Measurements from ENCODE around the gene APH1A. TPM values are rescaled to one million over a fixed set of nuclear protein-coding genes. Genes with fewer than 3 reads are reported as not detected.

APH1A gene
- total RNA-seq, 1 donor from 2014 or later, result 135 TPM

- DNase-seq (ENCODE audit: low read depth), result no peak
- no peak overlapping the region for H3K4me3 ChIP-seq (ENCODE audit: low read depth, low read length)
- TF ChIP-seq, protein P1, sequence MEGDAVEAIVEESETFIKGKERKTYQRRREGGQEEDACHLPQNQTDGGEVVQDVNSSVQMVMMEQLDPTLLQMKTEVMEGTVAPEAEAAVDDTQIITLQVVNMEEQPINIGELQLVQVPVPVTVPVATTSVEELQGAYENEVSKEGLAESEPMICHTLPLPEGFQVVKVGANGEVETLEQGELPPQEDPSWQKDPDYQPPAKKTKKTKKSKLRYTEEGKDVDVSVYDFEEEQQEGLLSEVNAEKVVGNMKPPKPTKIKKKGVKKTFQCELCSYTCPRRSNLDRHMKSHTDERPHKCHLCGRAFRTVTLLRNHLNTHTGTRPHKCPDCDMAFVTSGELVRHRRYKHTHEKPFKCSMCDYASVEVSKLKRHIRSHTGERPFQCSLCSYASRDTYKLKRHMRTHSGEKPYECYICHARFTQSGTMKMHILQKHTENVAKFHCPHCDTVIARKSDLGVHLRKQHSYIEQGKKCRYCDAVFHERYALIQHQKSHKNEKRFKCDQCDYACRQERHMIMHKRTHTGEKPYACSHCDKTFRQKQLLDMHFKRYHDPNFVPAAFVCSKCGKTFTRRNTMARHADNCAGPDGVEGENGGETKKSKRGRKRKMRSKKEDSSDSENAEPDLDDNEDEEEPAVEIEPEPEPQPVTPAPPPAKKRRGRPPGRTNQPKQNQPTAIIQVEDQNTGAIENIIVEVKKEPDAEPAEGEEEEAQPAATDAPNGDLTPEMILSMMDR (conservative IDR thresholded peaks at IDR 0.05; ENCODE audit: low read depth, low read length), result no peak
Observed at GRCh38 chr1:150295476-150295875, 26.7 kb upstream of the APH1A start.

DNA sequence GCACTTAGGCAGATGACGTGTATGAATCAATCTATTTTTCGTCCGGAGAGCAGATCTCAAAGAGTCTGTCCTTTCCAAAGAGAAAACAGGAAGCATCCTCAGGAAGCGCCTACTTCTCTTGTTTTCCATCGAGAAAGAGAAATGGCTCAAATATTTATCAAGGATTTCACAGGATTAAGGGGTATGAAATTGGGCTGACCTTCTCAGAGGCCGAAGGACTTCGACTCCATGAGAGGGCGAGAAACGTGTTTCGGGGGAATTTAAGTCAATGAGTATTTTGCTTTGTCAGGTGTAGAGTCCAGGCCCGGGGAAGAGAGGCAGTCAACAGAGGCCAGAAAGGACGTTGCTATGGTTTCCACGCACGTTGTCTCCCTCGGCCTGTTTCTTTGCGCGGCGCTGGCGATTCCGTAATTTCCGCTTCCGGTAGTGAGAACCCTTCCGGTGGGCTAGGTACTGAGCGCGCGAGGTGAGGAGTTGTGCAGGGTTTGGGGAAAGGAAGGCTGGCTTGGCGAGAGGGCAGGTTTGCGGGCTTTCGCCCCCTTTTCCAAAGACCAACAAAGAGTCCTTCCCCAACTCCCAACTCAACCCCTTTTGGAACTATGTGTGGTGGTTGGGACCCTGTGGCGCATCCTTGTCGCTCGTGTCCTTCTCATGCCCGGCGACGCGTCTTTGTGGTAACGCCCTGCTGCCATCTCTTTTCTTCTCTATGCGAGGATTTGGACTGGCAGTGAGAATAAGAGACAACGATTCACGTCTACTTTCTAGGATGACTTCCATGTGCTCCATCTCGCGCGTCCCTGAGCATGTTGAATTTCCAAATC, 24.8 kb upstream of the APH1A start, which contains the start of gene MRPS21:
Gene MRPS21, plus strand, starts transcription at position 429 of the 821 bp plus-strand sequence. CDS start 506 bp downstream, outside the sequence.
- H3K4me3 ChIP-seq (ENCODE audit: low read depth, low read length), result peak within 1 kb of the TSS; percentile 92
- TF ChIP-seq, protein P1 (conservative IDR thresholded peaks at IDR 0.05; ENCODE audit: low read depth, low read length), result no peak
- DNase-seq (ENCODE audit: low read depth), result peak; percentile 56

DNA sequence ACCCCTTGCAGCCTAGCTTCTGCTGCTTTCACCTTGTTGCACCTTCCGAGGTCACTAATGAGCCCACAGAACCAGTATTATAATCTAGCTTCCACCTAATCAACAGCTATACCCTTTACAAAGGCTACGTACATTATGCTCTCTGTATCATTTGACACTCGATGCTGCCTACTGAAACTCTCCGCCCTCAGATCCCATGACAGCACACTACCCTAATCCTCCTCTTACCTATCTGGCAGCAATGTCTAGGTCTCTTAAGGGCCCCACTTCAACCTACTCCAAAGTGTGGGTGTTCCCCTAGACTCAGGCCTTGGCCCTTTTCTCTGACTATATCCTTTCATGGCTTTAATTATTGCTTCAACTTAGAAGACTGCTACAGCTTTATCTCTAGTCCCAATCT, 20.0 kb upstream of the APH1A start:
- no peak overlapping the region for H3K4me3 ChIP-seq (ENCODE audit: low read depth, low read length)
- TF ChIP-seq, protein P1 (conservative IDR thresholded peaks at IDR 0.05; ENCODE audit: low read depth, low read length), result no peak

GRCh38 chr1:150288382-150288781, 19.6 kb upstream of the APH1A start:
- H3K4me3 ChIP-seq (ENCODE audit: low read depth, low read length), result no peak overlapping the region
- TF ChIP-seq, protein P1 (conservative IDR thresholded peaks at IDR 0.05; ENCODE audit: low read depth, low read length), result no peak
- no peak for DNase-seq (ENCODE audit: low read depth)

More for the DNA sequence above, 20.0 kb upstream of the APH1A start:
- DNase-seq (ENCODE audit: low read depth), result no peak

- peak overlapping the region; percentile 93 for H3K4me3 ChIP-seq (ENCODE audit: low read depth, low read length)
- TF ChIP-seq, protein P1 (conservative IDR thresholded peaks at IDR 0.05; ENCODE audit: low read depth, low read length), result no peak
- no peak for DNase-seq (ENCODE audit: low read depth)
Observed at GRCh38 chr1:150283260-150283659, 14.4 kb upstream of the APH1A start.

GRCh38 chr1:150282558-150282958, 13.7 kb upstream of the APH1A start:
- TF ChIP-seq, protein P1 (conservative IDR thresholded peaks at IDR 0.05; ENCODE audit: low read depth, low read length), result no peak
- no peak for DNase-seq (ENCODE audit: low read depth)

More at GRCh38 chr1:150282558-150282958, 13.7 kb upstream of the APH1A start:
- H3K4me3 ChIP-seq (ENCODE audit: low read depth, low read length), result peak overlapping the region; percentile 93
